CD4-positive, alpha-beta memory T cell (primary cell): ENCODE results near the gene SLC2A4. TPM values are rescaled to one million over a fixed set of nuclear protein-coding genes. Genes with fewer than 3 reads are reported as not detected.

Source experiments
- CTCF ChIA-PET: fragments of 350-600 bp; sonication (Branson Sonifier 250); formaldehyde crosslinking; loops from one replicate; lab custom pipeline; 2021; ENCODE audit warnings: inconsistent platforms; ENCODE audit not compliant: partially characterized antibody; lab: Charles Lee
- POLR2A ChIA-PET: fragments of 350-600 bp; sonication (Branson Sonifier 250); formaldehyde crosslinking; loops from one replicate; lab custom pipeline; 2021; ENCODE audit not compliant: partially characterized antibody; lab: Charles Lee
- DNase-seq, 5 donors: peaks; one replicate each; pipeline versions ENCODE4 v3.0.0 to v3.0.0-alpha.2; 2020 to 2022; ENCODE audit warnings: mixed read lengths in 1 of 5
- H3K27ac ChIP-seq: one replicate; pipeline ENCODE4 v1.7.0; 2013; ENCODE audit warnings: low read depth, low read length
- H3K27me3 ChIP-seq: 2 replicates; pipeline ENCODE4 v1.7.0; 2013; ENCODE audit warnings: mild to moderate bottlenecking, low read length, moderate library complexity; ENCODE audit not compliant: insufficient read depth
- H3K36me3 ChIP-seq: 2 replicates; pipeline ENCODE4 v1.7.0; 2013; ENCODE audit warnings: mild to moderate bottlenecking, low read length, moderate library complexity; ENCODE audit not compliant: insufficient read depth
- H3K4me1 ChIP-seq: 2 replicates; pipeline ENCODE4 v1.7.0; 2013; ENCODE audit warnings: mild to moderate bottlenecking, low read length, moderate library complexity; ENCODE audit not compliant: insufficient read depth
- H3K4me3 ChIP-seq, 2 donors: one replicate each; pipeline ENCODE4 v1.7.0; 2013; ENCODE audit warnings: low read length in 2 of 2, mild to moderate bottlenecking in 1 of 2
- H3K9me3 ChIP-seq, 2 donors: one replicate each; pipeline ENCODE4 v1.7.0; 2013; ENCODE audit warnings: low read length in 2 of 2, control low read depth in 1 of 2; ENCODE audit not compliant: control insufficient read depth in 1 of 2
- H3K27ac Mint-ChIP-seq, 7 donors: one replicate each; pipeline ENCODE4 v1.8.0; 2020 to 2021; ENCODE audit warnings: mixed read lengths in 7 of 7, mild to moderate bottlenecking in 6 of 7, inconsistent platforms in 3 of 7, moderate library complexity in 3 of 7
- H3K27me3 Mint-ChIP-seq, 2 donors: one replicate each; pipeline ENCODE4 v1.8.0; 2020 to 2021; ENCODE audit warnings: mixed read lengths in 2 of 2
- H3K36me3 Mint-ChIP-seq, 2 donors: one replicate each; pipeline ENCODE4 v1.8.0; 2020 to 2021; ENCODE audit warnings: mixed read lengths in 2 of 2, inconsistent platforms in 1 of 2, mild to moderate bottlenecking in 1 of 2
- H3K4me1 Mint-ChIP-seq, 4 donors: one replicate each; pipeline ENCODE4 v1.8.0; 2020 to 2021; ENCODE audit warnings: mixed read lengths in 4 of 4, mild to moderate bottlenecking in 1 of 4
- H3K4me3 Mint-ChIP-seq, 8 donors: one replicate each; pipeline ENCODE4 v1.8.0; 2020 to 2021; ENCODE audit warnings: mixed read lengths in 8 of 8, mild to moderate bottlenecking in 7 of 8, moderate library complexity in 6 of 8, inconsistent platforms in 3 of 8
- H3K9me3 Mint-ChIP-seq, 8 donors: one replicate each; pipeline ENCODE4 v1.8.0; 2020 to 2021; ENCODE audit warnings: mixed read lengths in 8 of 8, mild to moderate bottlenecking in 5 of 8, inconsistent platforms in 3 of 8, moderate library complexity in 1 of 8
- intact Hi-C: fragments of 100-400 bp; cut with micrococcal nuclease; formaldehyde crosslinking; loops from one replicate; pipeline ENCODE4 v1.15.1; 2023
- polyA plus RNA-seq, 2 donors: library from polyadenylated mRNA; unstranded; fragments of 300-500 nt; fragmentation: Illumina TruSeq; gene quantifications; one replicate each; pipeline ENCODE4 v1.2.3, GENCODE V29; 2021
- total RNA-seq, 2 experiments: library from RNA; stranded (reverse); gene quantifications; one replicate each; pipeline ENCODE4 v1.2.3, GENCODE V29; 2021

SLC2A4 gene
- total and polyA plus RNA-seq, 4 experiments from 2014 or later: not detected

GRCh38 chr17:7281953-7282751 is 634 bp downstream of the SLC2A4 start:
- no peaks in the 10 kb centered on the region for H3K9me3 Mint-ChIP-seq
- peak overlapping the region; percentile 30 to 84 (median 78) for H3K4me3 Mint-ChIP-seq
- Histone ChIP-seq H3K36me3 (no peaks in the 10 kb centered on the region), H3K27ac (no peak overlapping the region), H3K27me3 (peaks cover 10% of the 10 kb centered on the region), H3K4me1 (peaks cover 25% of the 10 kb centered on the region), H3K4me3 (peak overlapping the region in 1 of 2 donors; percentile 58), H3K9me3 (no peaks in the 10 kb centered on the region)
- peak overlapping the region in 1 of 7 donors; percentile 84 for H3K27ac Mint-ChIP-seq
- no peaks in the 10 kb centered on the region for H3K36me3 Mint-ChIP-seq
- intact Hi-C loops: loop anchor here (2.0 to 5.0 kb wide), 2 partner anchors 61 to 235 kb away; no protein-coding TSS in a partner anchor
- ChIA-PET CTCF (interaction anchor here (0.9 to 1.9 kb wide), 8 partner anchors 9 to 236 kb away, joined by 3 to 13 read pairs (median 4); partner anchors contain the start of gene ACAP1), POLR2A (interaction anchor here (0.7 to 3.6 kb wide), 10 partner anchors 14 to 404 kb away, joined by 3 to 15 read pairs (median 3); partner anchors contain the start of gene TMEM102)
- peaks cover 4 to 28% (median 18%) of the 10 kb centered on the region in 4 donors for H3K4me1 Mint-ChIP-seq
- peaks cover 19 to 24% of the 10 kb centered on the region in 2 donors for H3K27me3 Mint-ChIP-seq
- DNase-seq: no peak

GRCh38 chr17:7282752-7283321 is 1.3 kb downstream of the SLC2A4 start:
- Histone ChIP-seq H3K27ac (no peak overlapping the region), H3K4me3 (no peak overlapping the region), H3K4me1 (peaks cover 25% of the 10 kb centered on the region), H3K27me3 (peaks cover 10% of the 10 kb centered on the region), H3K9me3 (no peaks in the 10 kb centered on the region), H3K36me3 (no peaks in the 10 kb centered on the region)
- H3K27me3 Mint-ChIP-seq: peaks cover 19 to 24% of the 10 kb centered on the region in 2 donors
- H3K9me3 Mint-ChIP-seq: no peaks in the 10 kb centered on the region
- peak overlapping the region in 2 of 7 donors; percentile 19 to 51 for H3K27ac Mint-ChIP-seq
- H3K4me3 Mint-ChIP-seq: peak overlapping the region in 3 of 8 donors; percentile 30 to 36 (median 31)
- peaks cover 4 to 28% (median 18%) of the 10 kb centered on the region in 4 donors for H3K4me1 Mint-ChIP-seq
- no peaks in the 10 kb centered on the region for H3K36me3 Mint-ChIP-seq
- ChIA-PET CTCF (interaction anchor here (0.9 to 1.9 kb wide), 7 partner anchors 8 to 146 kb away, joined by 3 to 13 read pairs (median 3); partner anchors contain the start of gene ACAP1), POLR2A (interaction anchor here (0.8 to 3.6 kb wide), 5 partner anchors 13 to 237 kb away, joined by 3 to 15 read pairs (median 3); no protein-coding TSS in a partner anchor)
- no peak for DNase-seq
- intact Hi-C loops: loop anchor here (5.0 kb wide), 1 partner anchor 236 kb away; no protein-coding TSS in a partner anchor

GRCh38 chr17:7283471-7284216 is 2.1 kb downstream of the SLC2A4 start:
- H3K27me3 Mint-ChIP-seq: peaks cover 19 to 24% of the 10 kb centered on the region in 2 donors
- Histone ChIP-seq H3K9me3 (no peaks in the 10 kb centered on the region), H3K4me1 (peaks cover 25% of the 10 kb centered on the region), H3K36me3 (no peaks in the 10 kb centered on the region), H3K27ac (no peak overlapping the region), H3K4me3 (no peak overlapping the region), H3K27me3 (peaks cover 10% of the 10 kb centered on the region)
- peaks cover 4 to 28% (median 18%) of the 10 kb centered on the region in 4 donors for H3K4me1 Mint-ChIP-seq
- no peak overlapping the region for H3K27ac Mint-ChIP-seq
- ChIA-PET CTCF (interaction anchor here (1.1 to 1.9 kb wide), 4 partner anchors 12 to 54 kb away, joined by 3 to 13 read pairs (median 4); no protein-coding TSS in a partner anchor), POLR2A (interaction anchor here (3.6 kb wide), 1 partner anchor 12 kb away, joined by 15 read pairs; no protein-coding TSS in a partner anchor)
- intact Hi-C loops: loop anchor here (5.0 kb wide), 1 partner anchor 236 kb away; no protein-coding TSS in a partner anchor
- H3K4me3 Mint-ChIP-seq: no peak overlapping the region
- DNase-seq: no peak
- no peaks in the 10 kb centered on the region for H3K36me3 Mint-ChIP-seq
- no peaks in the 10 kb centered on the region for H3K9me3 Mint-ChIP-seq

- Mint-ChIP-seq H3K36me3 (no peaks in the 10 kb centered on the region), H3K4me3 (no peak overlapping the region), H3K27me3 (peaks cover 19 to 24% of the 10 kb centered on the region in 2 donors), H3K9me3 (no peaks in the 10 kb centered on the region), H3K27ac (no peak overlapping the region), H3K4me1 (peaks cover 4 to 26% (median 18%) of the 10 kb centered on the region in 4 donors)
- ChIA-PET CTCF (interaction anchor here (0.9 to 3.7 kb wide), 3 partner anchors 11 to 237 kb away, joined by 3 to 15 read pairs (median 4); no protein-coding TSS in a partner anchor), POLR2A (interaction anchor here (0.7 to 1.2 kb wide), 2 partner anchors 24 to 45 kb away, joined by 3 read pairs; no protein-coding TSS in a partner anchor)
- intact Hi-C loops: loop anchor here (5.0 kb wide), 1 partner anchor 238 kb away; no protein-coding TSS in a partner anchor
- Histone ChIP-seq H3K4me3 (no peak overlapping the region), H3K9me3 (no peaks in the 10 kb centered on the region), H3K36me3 (no peaks in the 10 kb centered on the region), H3K27me3 (peaks cover 10% of the 10 kb centered on the region), H3K27ac (no peak overlapping the region), H3K4me1 (peaks cover 25% of the 10 kb centered on the region)
- no peak for DNase-seq
Observed at GRCh38 chr17:7284911-7285310, 3.4 kb downstream of the SLC2A4 start.

DNA sequence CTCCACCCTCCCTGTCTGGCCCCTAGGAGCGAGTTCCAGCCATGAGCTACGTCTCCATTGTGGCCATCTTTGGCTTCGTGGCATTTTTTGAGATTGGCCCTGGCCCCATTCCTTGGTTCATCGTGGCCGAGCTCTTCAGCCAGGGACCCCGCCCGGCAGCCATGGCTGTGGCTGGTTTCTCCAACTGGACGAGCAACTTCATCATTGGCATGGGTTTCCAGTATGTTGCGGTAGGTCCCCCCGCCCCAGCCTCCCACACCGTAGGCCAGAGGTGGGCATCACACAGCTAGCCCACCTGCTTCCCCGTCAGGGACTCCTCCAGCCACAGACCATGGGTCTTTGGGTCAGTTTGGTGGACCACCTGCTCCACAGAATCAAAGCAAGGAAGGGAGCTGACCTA is 4.2 kb downstream of the SLC2A4 start:
- no peak for DNase-seq
- H3K36me3 Mint-ChIP-seq: no peaks in the 10 kb centered on the region
- Histone ChIP-seq H3K4me3 (no peak overlapping the region), H3K4me1 (peaks cover 20% of the 10 kb centered on the region), H3K27ac (no peak overlapping the region), H3K36me3 (no peaks in the 10 kb centered on the region), H3K9me3 (no peaks in the 10 kb centered on the region), H3K27me3 (peaks cover 10% of the 10 kb centered on the region)
- peaks cover 3 to 21% (median 14%) of the 10 kb centered on the region in 4 donors for H3K4me1 Mint-ChIP-seq
- CTCF ChIA-PET: interaction anchor here (0.9 to 3.7 kb wide), 4 partner anchors 11 to 238 kb away, joined by 3 to 15 read pairs (median 4); no protein-coding TSS in a partner anchor
- no peaks in the 10 kb centered on the region for H3K9me3 Mint-ChIP-seq
- POLR2A ChIA-PET: interaction anchor here (1.2 to 1.5 kb wide), 3 partner anchors 11 to 65 kb away, joined by 3 to 4 read pairs (median 3); no protein-coding TSS in a partner anchor
- intact Hi-C loops: no loop called here
- no peak overlapping the region for H3K4me3 Mint-ChIP-seq
- peaks cover 19 to 21% of the 10 kb centered on the region in 2 donors for H3K27me3 Mint-ChIP-seq
- no peak overlapping the region for H3K27ac Mint-ChIP-seq

- POLR2A ChIA-PET: no interaction called here
Observed at GRCh38 chr17:7289256-7290032, 7.9 kb downstream of the SLC2A4 start.

More at GRCh38 chr17:7289256-7290032, 7.9 kb downstream of the SLC2A4 start:
- Histone ChIP-seq H3K27ac (no peak overlapping the region), H3K4me3 (no peak overlapping the region), H3K27me3 (no peaks in the 10 kb centered on the region), H3K9me3 (no peaks in the 10 kb centered on the region), H3K4me1 (peaks cover 6% of the 10 kb centered on the region), H3K36me3 (no peaks in the 10 kb centered on the region)
- CTCF ChIA-PET: interaction anchor here (0.6 kb wide), 1 partner anchor 8 kb away, joined by 3 read pairs; no protein-coding TSS in a partner anchor
- Mint-ChIP-seq H3K27ac (no peak overlapping the region), H3K27me3 (peaks cover 4 to 15% of the 10 kb centered on the region in 2 donors), H3K4me1 (peaks cover 0 to 12% (median 3%) of the 10 kb centered on the region in 4 donors), H3K9me3 (no peaks in the 10 kb centered on the region), H3K36me3 (no peaks in the 10 kb centered on the region), H3K4me3 (no peak overlapping the region)
- intact Hi-C loops: loop anchor here (10.0 kb wide), 1 partner anchor 155 kb away; no protein-coding TSS in a partner anchor
- DNase-seq: no peak
